ENCODE results near the gene PTPRD.

PTPRD gene

DNA sequence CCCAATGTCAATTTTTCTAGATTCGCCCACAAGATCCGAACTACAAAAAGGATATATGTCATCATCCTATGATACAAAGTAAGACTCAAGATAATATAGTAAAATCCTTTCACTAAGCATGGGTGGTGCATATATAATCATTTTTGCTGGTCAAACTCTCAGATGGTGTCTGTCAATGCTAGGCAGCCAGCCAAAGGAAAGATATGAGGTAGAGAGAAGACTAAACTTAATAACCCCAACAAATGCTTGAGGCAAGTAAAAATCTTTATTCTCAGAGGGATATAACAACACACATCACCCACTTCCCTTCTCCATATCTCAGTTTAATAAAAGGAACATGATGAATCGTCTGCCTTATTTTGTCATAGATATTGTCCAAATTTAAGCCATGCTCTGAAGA, 1972.0 kb downstream of the PTPRD start:
- TF ChIP-seq, protein P1, sequence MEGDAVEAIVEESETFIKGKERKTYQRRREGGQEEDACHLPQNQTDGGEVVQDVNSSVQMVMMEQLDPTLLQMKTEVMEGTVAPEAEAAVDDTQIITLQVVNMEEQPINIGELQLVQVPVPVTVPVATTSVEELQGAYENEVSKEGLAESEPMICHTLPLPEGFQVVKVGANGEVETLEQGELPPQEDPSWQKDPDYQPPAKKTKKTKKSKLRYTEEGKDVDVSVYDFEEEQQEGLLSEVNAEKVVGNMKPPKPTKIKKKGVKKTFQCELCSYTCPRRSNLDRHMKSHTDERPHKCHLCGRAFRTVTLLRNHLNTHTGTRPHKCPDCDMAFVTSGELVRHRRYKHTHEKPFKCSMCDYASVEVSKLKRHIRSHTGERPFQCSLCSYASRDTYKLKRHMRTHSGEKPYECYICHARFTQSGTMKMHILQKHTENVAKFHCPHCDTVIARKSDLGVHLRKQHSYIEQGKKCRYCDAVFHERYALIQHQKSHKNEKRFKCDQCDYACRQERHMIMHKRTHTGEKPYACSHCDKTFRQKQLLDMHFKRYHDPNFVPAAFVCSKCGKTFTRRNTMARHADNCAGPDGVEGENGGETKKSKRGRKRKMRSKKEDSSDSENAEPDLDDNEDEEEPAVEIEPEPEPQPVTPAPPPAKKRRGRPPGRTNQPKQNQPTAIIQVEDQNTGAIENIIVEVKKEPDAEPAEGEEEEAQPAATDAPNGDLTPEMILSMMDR (IDR thresholded peaks at IDR 0.05; ENCODE audit: low read depth, low read length), result no peak
- no peak overlapping the region for H3K4me3 ChIP-seq (ENCODE audit: low read depth, low read length)

DNA sequence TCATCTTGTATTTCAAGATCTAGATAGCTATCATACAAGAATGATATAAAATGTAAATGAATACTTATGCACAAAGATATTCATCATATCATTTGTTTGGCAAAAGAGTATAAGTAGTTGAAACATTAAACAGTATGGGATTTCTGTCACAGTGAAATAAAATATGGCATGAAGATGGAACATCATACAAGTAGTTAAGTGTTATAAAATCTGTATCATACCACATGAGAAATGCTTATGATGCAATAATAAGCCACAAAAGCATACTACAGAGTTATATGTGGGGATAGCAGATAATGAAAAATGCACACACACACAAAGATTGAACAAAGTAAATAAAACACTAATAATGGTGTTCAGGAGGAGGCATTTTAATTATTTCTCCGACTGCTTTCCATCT, 1975.2 kb downstream of the PTPRD start:
- TF ChIP-seq, protein P1 (IDR thresholded peaks at IDR 0.05; ENCODE audit: low read depth, low read length), result no peak
- H3K4me3 ChIP-seq (ENCODE audit: low read depth, low read length), result no peak overlapping the region

DNA sequence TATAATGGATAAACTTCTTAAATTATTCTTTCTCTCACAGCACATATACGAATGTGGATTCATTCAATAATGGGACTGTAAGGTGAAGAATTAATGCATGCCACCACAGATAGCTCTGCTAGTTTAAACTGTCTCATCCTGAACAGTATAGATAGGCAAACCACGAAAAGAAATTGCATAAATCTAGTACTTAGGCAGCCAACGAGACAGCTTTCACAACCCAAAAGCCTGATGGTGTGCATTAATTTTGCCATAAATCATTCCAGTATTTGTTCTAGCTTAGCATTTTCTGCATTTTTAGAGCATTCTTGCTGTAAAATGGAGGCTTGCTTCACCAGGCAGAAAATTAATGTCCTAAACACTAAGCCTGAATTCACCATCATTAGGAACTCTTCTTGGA, 1979.0 kb downstream of the PTPRD start:
- no peak overlapping the region for H3K4me3 ChIP-seq (ENCODE audit: low read depth, low read length)
- TF ChIP-seq, protein P1 (IDR thresholded peaks at IDR 0.05; ENCODE audit: low read depth, low read length), result no peak

DNA sequence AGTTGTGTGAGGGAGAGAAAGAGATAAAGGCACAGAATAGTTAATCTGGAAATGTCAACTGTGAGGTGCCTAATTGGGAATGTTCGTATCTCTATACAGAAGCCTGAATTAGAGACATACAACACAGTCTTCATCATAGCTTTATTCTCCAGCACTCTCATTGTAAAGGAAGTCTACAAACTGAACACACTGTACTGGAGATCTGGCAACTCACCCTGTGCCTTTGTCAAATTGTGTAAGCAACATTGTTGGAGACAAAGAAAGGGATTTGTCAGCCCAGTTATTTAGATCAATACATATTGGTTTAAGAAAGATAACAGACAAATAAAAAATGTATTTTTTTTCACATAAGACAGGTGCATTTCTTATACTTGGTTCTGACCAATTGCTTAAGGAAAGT, 1980.3 kb downstream of the PTPRD start:
- H3K4me3 ChIP-seq (ENCODE audit: low read depth, low read length), result no peak overlapping the region
- TF ChIP-seq, protein P1 (IDR thresholded peaks at IDR 0.05; ENCODE audit: low read depth, low read length), result no peak

DNA sequence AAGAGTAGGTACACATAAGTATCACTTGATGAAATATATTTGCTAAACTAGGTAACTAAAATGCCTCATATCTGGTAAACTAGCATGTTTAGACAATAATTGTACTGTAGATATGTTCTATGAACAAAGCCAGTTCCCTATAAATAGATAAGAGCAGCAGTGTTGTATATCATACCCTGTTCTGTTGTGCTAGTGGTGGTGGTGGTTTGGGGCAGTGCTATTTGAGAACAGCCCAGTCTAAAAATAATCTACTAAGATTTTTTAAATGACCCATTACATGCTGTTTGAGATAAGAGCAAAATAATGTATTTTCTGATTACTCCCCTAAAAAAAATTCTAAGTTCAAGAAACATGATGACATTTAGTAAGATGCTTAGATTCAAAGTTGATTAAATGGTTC, 1984.0 kb downstream of the PTPRD start:
- no peak overlapping the region for H3K4me3 ChIP-seq (ENCODE audit: low read depth, low read length)
- TF ChIP-seq, protein P1 (IDR thresholded peaks at IDR 0.05; ENCODE audit: low read depth, low read length), result no peak

DNA sequence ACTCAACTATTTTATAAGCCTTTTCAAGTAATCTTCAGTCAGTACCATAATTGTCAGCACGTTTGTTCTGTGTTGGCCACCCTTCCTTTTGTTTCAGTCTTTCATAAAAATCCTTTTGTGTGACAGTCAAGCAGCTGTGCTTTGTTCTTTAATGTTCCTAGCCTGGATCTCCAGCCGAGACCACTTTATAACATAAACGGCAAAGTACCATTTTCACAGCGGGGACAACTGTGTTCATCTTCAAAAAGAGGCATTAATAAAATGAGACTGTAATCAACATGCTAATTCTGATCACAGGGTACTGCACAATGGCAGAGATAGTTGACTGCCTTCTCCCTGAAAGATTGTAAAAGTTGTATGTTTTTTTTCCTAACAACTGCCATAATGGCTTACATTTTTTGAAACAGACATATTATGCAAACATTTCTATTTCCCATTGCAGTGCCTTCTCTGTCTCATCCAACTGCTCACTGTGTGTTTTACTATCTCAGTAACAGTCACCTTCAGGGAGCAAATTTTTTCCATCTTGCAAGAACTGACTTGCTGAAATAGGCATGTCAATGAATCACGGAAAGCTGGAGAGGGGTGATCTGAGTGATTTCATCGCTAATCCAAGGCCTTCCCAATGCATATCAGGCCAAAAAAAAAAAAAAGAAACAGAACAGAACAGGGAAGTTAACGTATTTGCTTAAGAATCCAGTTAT, 1984.7 kb downstream of the PTPRD start:
- TF ChIP-seq, protein P1 (IDR thresholded peaks at IDR 0.05; ENCODE audit: low read depth, low read length), result no peak
- no peak overlapping the region for H3K4me3 ChIP-seq (ENCODE audit: low read depth, low read length)

DNA sequence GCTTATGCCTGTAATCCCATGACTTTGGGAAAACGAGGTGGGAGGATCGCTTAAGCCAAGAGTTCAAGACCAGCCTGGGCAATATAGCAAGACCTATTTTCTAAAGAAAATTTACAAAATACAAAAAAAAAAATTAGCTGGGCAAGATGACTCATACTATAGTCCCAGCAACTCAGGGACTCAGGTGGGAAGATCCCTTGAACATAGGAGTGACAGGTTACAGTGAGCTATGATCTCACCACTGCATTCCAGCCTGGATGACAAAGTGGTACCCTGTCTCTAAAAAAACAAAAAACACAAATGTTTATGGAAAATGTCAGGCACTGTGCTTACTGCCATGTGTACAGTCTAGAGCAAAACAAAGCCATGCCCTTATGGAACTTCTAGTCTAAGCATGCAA, 1989.9 kb downstream of the PTPRD start:
- no peak overlapping the region for H3K4me3 ChIP-seq (ENCODE audit: low read depth, low read length)
- TF ChIP-seq, protein P1 (IDR thresholded peaks at IDR 0.05; ENCODE audit: low read depth, low read length), result no peak
